HG03280 (cell line): ENCODE results near the gene ELOVL6.
"Not testable (repeated sequence)": the region's sequence is repeated elsewhere in the genome, so short reads cannot be mapped to it uniquely, and the experiment has no call there.

Experiments
- ATAC-seq: cut with Tn5 transposase; IDR thresholded peaks from one replicate; pipeline ENCODE4 v1.9.1; 2021; ENCODE audit warnings: mild to moderate bottlenecking, moderate library complexity; ENCODE audit not compliant: unreplicated experiment

Gene ELOVL6

GRCh38 chr4:110164251-110164650 is 34.2 kb downstream of the ELOVL6 start:
- ATAC-seq = no peak

DNA sequence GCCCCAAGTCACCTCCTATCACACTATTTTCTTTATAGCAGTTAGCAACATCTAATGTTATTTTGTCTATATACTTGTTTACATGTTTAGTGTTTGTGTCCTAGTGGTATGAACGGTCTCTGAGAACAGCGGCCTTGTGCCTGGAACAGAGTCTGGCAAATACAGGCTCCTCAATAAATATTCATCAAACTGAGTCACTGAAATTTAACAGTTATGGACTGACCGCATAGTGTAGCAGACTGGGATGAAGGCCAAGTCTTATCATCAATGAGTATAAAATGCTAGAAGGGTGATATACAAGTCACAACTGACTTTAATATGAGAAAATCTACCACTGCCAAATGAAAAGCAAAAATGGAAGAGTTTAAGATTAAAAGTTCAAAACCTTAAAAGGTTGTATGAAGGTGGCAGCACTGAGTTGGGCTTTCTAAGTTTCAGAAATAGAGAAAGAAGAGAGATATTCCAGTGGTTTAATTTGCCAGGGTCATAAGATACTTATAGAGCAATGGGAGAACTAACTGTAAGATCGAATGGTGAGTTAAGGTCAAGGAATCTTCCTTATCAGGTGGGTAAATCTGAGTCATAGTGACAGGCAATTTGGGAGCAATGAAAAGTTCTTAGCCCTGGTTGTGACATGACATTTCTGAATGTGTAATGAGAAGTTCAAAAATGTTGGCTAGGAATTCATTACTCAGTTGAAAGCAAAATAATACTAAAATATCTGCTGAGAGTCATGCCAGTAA is 34.9 kb downstream of the ELOVL6 start:
- no peak for ATAC-seq

GRCh38 chr4:110160618-110161017 is 37.8 kb downstream of the ELOVL6 start:
- ATAC-seq = no peak

- ATAC-seq = no peak
Measured at GRCh38 chr4:110159541-110159940, 38.9 kb downstream of the ELOVL6 start.

GRCh38 chr4:110157580-110157979 is 40.8 kb downstream of the ELOVL6 start:
- no peak for ATAC-seq

DNA sequence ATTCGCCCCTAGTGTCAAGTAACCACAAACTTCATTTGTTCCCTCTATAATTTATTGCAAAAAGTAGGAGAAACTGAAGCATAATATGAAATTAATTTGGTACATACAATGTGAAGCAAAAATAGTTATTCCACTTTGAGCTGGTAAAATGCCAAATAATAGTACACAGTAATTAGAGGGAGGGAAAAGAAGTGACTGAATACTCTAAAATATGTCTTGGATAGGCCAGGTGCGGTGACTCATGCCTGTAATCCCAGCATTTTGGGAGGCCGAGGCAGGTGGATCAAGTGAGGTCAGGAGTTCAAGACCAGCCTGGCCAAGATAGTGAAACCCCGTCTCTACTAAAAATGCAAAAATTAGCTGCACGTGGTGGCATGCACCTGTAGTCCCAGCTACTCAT is 41.2 kb downstream of the ELOVL6 start:
- not testable (repeated sequence) for ATAC-seq

DNA sequence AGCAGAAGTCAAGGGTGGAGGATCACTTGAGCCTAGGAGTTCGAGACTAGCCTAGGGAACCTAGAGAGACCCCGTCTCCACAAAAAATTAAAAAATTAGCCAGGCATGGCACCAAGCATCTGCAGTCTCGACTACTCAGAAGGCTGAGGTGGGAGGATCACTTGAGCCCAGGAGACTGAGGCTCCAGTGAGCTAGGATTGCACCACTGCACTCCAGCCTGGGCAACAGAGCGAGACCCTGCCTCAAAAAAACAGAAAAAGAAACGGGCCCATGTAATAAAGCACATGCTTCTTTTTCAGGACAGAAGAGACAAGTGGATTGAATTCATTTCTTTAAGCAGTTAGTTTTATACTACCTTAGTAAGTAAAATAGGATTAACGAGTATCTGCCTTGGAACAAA is 42.0 kb downstream of the ELOVL6 start:
- ATAC-seq = no peak

DNA sequence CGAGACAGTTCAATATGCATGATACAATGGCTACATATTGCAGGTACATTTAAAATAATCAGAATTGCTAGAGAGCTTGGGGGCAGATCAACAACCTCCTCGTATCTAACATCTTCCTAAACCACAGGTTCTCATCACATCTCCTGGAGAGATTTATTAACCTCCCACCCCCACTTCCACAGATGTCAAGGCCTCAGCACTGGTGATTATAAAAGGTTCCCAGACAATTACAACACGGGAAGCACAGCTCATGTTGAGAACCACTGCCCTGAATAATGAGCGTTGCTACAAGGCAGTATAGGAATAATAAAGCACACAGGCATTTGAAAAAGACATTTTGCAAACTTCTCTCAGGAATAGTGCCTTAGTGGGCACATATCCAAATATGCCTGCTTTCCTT is 42.8 kb downstream of the ELOVL6 start:
- no peak for ATAC-seq

DNA sequence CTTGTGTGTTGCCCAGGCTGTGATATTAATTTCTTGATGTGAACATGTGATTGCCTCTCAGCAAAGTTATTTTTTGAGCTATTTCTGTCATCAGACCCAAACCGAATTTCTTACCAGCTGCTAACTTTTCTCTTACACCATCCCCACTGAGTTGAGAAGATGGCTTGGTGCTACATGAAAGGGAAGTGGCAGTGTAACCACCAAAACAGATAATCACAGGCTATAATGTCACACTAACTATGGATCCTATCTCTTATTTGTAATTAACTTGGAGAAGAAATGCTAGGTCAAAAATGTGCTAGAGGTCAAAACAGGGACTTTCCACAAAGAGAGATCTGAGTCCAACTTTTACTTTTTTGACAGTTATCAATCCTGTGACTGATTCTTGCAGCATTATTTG is 43.8 kb downstream of the ELOVL6 start:
- no peak for ATAC-seq

- no peak for ATAC-seq
Measured at GRCh38 chr4:110152386-110152785, 46.0 kb downstream of the ELOVL6 start.

GRCh38 chr4:110149089-110149488 is 49.3 kb downstream of the ELOVL6 start:
- ATAC-seq = no peak

DNA sequence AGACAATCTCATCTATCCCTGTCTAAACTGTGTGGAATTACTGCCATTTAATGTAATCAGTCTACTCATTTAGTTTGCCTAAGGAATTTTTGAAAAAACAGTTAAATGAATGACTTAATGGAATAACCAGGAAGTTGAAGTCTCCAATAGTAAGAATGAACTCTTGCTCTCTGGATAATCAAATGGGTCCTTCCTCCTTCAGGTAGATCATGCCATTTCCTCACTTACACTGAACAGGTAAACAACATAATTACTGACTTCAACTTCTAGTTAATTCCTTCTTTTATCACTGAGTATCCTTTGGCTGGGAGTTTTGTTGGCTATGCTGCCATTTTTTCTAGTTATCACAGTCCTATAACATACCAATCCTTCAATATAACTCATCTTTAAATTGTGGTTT is 56.0 kb downstream of the ELOVL6 start:
- no peak for ATAC-seq

GRCh38 chr4:110139815-110140214 is 58.6 kb downstream of the ELOVL6 start:
- no peak for ATAC-seq

GRCh38 chr4:110139111-110139510 is 59.3 kb downstream of the ELOVL6 start:
- ATAC-seq = no peak

GRCh38 chr4:110138551-110138950 is 59.9 kb downstream of the ELOVL6 start:
- no peak for ATAC-seq

- ATAC-seq = no peak
Measured at GRCh38 chr4:110137829-110138228, 60.6 kb downstream of the ELOVL6 start.

GRCh38 chr4:110135523-110135922 is 62.9 kb downstream of the ELOVL6 start:
- no peak for ATAC-seq

DNA sequence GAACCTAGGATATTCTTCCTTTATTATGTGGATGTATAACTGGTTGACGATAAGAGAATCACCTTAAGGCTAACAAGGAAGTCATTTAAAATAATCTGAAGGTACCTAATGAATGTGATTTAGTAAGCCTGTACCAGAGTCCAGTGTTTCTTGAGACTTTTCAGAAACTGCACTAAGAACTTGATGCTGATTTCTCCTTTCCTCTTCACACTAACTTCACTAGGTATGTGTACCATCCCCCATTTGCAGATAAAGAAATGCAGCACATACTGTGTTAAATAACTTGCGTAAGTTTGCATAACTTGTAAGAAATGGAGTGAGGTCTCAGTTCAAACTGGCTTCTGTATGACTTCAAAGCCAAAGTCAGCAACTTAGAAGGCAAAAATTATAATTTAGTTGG is 63.3 kb downstream of the ELOVL6 start:
- ATAC-seq = no peak

- no peak for ATAC-seq
Measured at GRCh38 chr4:110134269-110134869, 64.0 kb downstream of the ELOVL6 start.

GRCh38 chr4:110132816-110133719 is 65.3 kb downstream of the ELOVL6 start:
- no peak for ATAC-seq

DNA sequence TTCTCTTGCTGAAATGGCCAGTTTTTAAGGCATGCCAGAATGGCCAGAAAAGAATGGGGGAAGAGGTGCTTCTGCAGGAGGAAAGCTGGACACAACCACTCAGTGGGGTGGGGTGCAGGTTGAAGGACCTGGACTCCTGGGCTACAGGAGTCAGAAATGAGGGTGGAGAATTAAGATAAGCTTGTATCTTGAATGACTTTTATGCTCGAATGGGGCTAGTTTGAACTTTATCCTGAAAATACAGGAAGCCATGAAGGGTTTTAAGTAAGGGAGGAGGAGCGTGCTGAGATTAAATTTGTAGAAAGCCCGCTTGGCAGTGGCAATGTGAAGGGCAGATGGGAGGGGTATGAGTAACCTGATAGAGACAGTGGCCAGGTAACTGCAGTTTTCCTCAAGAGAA is 66.5 kb downstream of the ELOVL6 start:
- ATAC-seq = no peak
